GM12874 (cell line): ENCODE results near the gene DIAPH2.

Experiments used
- TF ChIP-seq, protein P1 (sequence below): IDR thresholded peaks from 2 replicates; pipeline ENCODE4 v1.5.1; 2011; ENCODE audit warnings: low read depth, mild to moderate bottlenecking, control low read depth, low read length, moderate library complexity; ENCODE audit not compliant: insufficient read depth

The DIAPH2 gene

DNA sequence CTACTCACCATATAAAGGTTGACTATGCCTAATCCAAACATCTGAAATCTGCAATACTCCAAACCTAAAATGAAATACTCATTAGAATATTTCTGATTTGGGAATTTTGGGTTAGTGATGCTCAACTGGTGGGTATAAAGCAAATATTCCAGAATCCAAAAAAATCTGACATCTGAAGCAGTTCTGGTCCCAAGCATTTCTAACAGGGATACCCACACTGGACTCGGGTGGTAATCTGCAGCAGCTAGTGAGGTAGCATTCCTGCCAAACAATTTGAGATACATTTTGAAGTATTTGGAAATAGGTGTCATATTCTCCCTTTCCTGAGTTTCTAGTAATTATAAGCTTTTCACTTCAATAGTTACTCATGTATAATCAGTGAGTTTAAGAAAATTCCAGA, 149.5 kb downstream of the DIAPH2 start:
- TF ChIP-seq, protein P1, sequence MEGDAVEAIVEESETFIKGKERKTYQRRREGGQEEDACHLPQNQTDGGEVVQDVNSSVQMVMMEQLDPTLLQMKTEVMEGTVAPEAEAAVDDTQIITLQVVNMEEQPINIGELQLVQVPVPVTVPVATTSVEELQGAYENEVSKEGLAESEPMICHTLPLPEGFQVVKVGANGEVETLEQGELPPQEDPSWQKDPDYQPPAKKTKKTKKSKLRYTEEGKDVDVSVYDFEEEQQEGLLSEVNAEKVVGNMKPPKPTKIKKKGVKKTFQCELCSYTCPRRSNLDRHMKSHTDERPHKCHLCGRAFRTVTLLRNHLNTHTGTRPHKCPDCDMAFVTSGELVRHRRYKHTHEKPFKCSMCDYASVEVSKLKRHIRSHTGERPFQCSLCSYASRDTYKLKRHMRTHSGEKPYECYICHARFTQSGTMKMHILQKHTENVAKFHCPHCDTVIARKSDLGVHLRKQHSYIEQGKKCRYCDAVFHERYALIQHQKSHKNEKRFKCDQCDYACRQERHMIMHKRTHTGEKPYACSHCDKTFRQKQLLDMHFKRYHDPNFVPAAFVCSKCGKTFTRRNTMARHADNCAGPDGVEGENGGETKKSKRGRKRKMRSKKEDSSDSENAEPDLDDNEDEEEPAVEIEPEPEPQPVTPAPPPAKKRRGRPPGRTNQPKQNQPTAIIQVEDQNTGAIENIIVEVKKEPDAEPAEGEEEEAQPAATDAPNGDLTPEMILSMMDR: no peak

DNA sequence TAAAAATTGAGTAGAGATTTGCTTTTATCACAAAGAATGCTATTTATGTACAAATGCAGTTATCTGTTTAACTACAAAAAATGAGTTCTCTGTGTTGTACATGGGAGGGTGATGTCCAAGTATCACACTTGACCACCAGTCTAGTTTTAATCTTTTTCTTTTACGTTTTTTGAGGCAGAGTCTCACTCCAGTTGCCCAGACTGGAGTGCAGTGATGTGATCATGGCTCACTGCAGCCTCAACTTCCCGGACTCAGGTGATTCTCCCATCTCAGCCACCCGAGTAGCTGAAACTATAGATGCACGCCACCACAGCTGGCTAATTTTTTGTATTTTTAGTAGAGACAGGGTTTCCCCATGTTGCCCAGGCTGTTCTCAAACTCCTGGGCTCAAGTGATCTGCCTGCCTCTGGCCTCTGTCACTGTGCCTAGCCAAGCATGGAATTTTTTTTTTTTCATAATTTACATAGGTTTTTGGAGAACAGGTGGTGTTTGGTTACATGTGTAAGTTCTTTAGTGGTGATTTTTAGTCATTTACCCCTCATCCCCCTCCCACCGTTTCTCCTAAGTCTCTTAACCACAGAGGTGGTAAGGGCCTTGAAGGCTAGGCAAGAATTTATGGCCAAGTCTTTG, 151.1 kb downstream of the DIAPH2 start:
- TF ChIP-seq, protein P1: no peak

DNA sequence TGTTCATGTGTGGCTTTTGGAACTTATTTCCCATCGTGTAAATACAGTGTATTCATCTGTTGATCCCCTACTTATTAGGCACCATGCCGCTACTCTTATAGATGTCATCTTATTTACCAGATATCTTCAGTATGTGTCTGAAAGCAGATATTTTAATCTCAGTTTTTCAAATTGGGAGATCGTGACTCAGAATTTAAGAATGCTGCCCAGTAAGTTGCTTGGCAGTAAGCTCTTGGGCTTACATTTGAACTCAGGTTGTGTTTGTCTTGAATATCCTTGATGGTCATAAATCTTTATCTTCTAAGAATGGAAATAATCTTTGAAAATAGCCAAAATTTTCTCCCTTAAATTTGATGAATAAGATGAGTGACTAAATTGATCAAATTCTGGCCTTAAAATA, 153.2 kb downstream of the DIAPH2 start:
- TF ChIP-seq, protein P1: no peak

DNA sequence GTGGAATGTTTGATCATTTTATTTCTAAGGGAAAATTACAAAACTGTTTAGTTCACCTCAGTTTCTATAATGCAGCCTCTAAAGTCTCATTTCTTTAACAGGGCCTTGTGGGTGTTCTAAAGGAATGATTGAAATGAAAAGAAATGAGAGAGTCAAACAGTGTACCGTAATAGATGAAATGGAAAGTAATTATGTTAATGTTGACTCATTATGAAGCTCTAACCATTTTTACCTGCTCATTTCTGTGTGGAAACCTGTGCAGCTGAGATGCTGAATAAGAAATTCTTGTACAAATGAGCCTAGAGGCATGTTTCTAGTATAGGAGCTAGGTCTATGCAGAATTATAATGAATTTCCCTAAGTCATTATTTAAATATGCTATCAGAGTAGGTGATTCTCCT, 153.9 kb downstream of the DIAPH2 start:
- TF ChIP-seq, protein P1: no peak

DNA sequence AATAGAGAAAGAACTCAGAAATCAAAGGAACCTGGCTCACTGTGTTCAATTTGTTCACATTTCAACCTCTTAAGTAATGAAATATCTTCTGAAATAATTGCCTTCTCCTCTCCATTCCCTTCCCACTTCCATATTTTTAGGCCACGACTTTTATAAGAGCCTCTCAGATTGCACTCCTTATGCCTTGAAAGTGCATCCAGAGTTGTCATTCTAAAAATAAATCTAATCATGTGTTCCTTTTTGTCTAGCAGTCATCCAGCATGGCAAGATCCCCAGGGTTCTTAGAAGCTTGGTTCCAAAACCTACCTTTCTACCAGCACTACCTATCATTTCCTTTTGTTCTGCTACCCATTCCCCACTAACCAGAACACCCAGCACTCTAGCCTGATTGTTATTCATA, 156.7 kb downstream of the DIAPH2 start:
- TF ChIP-seq, protein P1: no peak

DNA sequence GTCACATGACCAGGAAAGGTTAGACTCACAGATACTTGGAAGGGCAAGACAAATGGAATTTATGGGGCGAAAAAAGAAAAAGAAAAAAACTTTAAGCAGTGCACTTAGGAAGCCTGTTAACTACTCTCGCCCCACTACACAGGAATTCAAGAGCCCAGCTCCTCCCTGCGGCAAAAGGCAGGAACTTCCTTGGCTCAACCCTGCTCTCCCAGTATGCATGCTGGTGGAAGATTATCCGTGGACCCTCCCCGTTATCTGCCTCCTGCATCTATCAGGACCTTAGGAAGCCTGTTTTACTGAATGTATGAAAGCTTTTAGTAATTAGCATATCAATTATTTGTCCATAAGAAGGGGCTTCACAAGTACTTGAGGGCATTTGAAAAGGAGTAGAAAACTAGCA, 158.9 kb downstream of the DIAPH2 start:
- TF ChIP-seq, protein P1: no peak

DNA sequence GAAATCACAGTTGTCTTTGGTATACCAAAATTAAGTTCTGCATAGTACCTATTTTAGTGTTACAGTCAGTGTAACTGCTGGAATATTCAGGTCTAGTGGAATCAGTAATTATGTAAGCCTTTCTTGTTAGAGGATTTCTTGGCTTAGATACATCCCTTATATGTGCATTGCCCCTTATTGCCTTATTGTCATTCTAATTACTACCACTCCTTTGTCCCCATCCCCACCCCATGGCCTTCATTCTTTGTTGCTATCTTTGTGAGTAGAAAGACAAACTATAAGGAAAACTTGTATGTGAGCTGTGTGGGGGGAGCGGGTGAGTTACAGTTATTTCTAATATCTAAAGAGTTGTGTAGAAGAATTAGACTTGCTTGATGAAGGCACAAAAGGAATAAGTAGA, 162.2 kb downstream of the DIAPH2 start:
- TF ChIP-seq, protein P1: no peak
